ENCODE data around the gene ATP10A. TPM values are rescaled to one million over a fixed set of nuclear protein-coding genes. Genes with fewer than 3 reads are reported as not detected.

Gene ATP10A
- total and polyA plus RNA-seq, 9 of the 15 experiments (the other 6 are each of a cell fraction or from before 2014, with no cell fraction given): 0.09 TPM; not detected in 8

- Histone ChIP-seq H3K9me1 (ENCODE audit: control insufficient read depth, insufficient read depth, low read length) (no peaks in the 10 kb centered on the region), H3K79me2 (ENCODE audit: control insufficient read depth, insufficient read depth, low read length) (no peaks in the 10 kb centered on the region), H3K27me3 (ENCODE audit: control insufficient read depth in 2 of 2, insufficient read depth in 2 of 2, low read length in 2 of 2) (peaks cover 0 to 4% of the 10 kb centered on the region in 2 experiments; a peak in 1 of 5 replicates), H2AFZ (ENCODE audit: low read depth, low read length) (no peak overlapping the region), H3K4me2 (ENCODE audit: insufficient read depth, low read length) (no peak overlapping the region), H3K9ac (ENCODE audit: insufficient read depth in 1 of 2, low read depth in 2 of 2, low read length in 2 of 2) (no peak overlapping the region), H3K9me3 (replicated peaks; ENCODE audit: control insufficient read depth, insufficient read depth, low read depth, low read length) (no peaks in the 10 kb centered on the region), H3K36me3 (ENCODE audit: control insufficient read depth, insufficient read depth, low read length) (no peaks in the 10 kb centered on the region), H3K27ac (ENCODE audit: extremely low read depth, low read depth, low read length) (no peak overlapping the region), H3K4me1 (replicated peaks in 1 of 2; ENCODE audit: control insufficient read depth in 2 of 2, insufficient read depth in 2 of 2, low read length in 2 of 2) (peaks cover 4% of the 10 kb centered on the region in 2 experiments; a peak in 2 of 5 replicates), H3K4me3 (no peak overlapping the region), H4K20me1 (replicated peaks; ENCODE audit: control insufficient read depth, insufficient read depth, low read length) (no peaks in the 10 kb centered on the region)
- DNase-seq (ENCODE audit: extremely low read depth in 1 of 4, low spot score in 3 of 4): no peak
- ChIA-PET CTCF (ENCODE audit: low intra/inter-chr PET ratio) (no interaction called here), POLR2A (no interaction called here)
- intact Hi-C loops (cut with micrococcal nuclease) (no loop called here), in situ Hi-C loops (cut with MboI) (no loop called here)
- BruUV-seq (replicated peaks): no TSS peak
- ATAC-seq: no peak
- no peak for FAIRE-seq
- TF ChIP-seq HMG20A (CRISPR knock-in tag; conservative IDR thresholded peaks at IDR 0.05) (no peak), AFF4 (CRISPR knock-in tag; IDR thresholded peaks at IDR 0.05) (no peak), U2AF1 (optimal IDR thresholded peaks at IDR 0.05; ENCODE audit: low read depth, low read length) (no peak), CBFA2T2 (conservative IDR thresholded peaks at IDR 0.05) (no peak), HOMEZ (CRISPR knock-in tag; IDR thresholded peaks at IDR 0.05) (no peak), CC2D1A (IDR thresholded peaks at IDR 0.05) (no peak)
These were observed 11.1 kb downstream of the ATP10A start for GRCh38 chr15:25852027-25852426.
